SHP77 treated with DMSO at 0.1 percent for 48 hours (cell line): ENCODE measurements around the gene PLA2G4D.

Experiments used
- DNase-seq: peaks from one replicate; lab custom pipeline; 2025; lab: John Stamatoyannopoulos, UW

The PLA2G4D gene

GRCh38 chr15:42071717-42072116, 22.6 kb downstream of the PLA2G4D start:
- DNase-seq = no peak

DNA sequence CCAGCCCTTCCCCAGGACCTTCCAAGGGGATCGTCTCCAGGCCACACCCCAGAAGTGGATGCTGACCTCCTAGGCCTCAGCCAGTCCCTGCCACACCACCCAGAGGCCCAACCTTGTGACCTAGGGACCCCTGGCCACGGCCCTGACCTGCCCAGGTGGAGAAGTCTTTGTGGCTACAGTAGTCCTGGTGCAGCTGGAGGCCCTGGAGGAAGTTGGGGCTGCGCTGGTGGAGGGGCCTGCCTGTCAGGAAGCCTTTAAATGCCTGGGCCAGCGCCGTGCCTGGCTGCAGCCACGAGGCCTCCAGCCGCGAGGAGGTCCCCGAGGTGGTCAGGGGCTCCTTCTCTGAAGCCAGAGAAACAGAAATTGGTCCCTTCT, 23.4 kb downstream of the PLA2G4D start:
- DNase-seq = no peak

DNA sequence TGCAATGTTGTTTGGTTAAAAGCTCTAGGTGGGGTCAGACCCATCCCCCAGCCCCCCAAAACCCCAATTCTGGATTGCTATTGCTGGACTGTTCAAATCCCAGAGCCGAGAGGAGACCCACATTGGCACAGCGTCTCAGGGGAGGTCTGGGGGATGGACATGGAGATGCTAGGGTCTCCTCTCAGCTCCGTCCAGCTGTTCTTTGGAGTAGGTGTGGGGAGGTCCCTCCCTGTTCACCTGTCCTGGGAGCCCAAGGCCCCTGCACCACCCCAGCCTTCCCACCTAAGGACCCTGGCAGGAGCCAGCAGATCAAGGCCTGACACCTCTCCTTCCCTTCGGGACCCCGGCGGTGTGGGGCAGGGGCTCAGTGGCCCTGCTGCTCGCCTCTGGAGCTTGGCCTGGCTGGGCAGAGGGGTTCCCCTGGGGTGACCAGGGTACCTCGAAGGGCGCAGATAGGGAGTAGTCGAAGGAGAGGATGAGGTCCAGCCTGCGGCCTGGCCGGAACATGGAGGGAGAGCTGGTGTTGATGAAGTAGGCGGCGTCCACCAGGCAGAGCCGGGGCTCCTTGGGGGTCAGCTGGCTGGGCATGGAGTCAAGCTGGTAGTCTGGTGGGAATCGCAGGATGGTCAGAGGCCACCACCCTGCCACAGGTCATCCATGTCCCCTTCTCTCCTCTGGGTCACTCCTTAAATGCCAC, 23.9 kb downstream of the PLA2G4D start:
- no peak for DNase-seq

- no peak for DNase-seq
Measured at GRCh38 chr15:42069496-42070278, 24.7 kb downstream of the PLA2G4D start.

GRCh38 chr15:42069025-42069424, 25.3 kb downstream of the PLA2G4D start:
- DNase-seq = no peak

- DNase-seq = no peak
Measured at GRCh38 chr15:42068601-42069000, 25.8 kb downstream of the PLA2G4D start.

DNA sequence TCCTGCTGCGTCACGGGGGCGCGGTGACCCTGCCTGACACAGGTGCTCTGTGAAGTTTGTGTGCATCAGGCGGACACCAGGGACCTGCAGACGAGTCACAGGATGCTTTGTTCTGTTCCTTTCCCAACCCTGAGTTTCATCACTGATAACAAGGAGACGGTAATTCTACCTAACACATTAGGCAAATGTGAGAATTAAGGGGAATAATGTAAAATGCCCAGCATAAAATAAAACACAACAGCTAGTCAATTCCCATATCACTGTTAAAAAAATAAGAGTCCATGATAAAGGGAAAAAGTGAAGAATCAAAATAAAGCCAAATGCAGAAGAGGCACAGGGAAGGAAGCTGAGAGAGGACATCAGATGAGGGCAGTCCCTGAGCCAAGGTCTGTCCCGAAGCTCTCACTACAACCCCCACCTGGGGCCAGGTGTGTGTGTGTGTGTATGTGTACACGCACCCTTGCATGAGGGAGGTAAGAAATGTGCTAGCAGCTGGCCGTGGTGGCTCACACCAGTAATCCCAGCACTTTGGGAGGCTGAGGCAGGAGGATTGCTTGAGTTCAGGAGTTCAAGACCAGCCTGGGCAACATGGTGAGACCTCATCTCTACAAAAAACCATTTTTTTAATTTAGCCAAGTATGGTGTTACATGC, 27.5 kb downstream of the PLA2G4D start:
- no peak for DNase-seq

DNA sequence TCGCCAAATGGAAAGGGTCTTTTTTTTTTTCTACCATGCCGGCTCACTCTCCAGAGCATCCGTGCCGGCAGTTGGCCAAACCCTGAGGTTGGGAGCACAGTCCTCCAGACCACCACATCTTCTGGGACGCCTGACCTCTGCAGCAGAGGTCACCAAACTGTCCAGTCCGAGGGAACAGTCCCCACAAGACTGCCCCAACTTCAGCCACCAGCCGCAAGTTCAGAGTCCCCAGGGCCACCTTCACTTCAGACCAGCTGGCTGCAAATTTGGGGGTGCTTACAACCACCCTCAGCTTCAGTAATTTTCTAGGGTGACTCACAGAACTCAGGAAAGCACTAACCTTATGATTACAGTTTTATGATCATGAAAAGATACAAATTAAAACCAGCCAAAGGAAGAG, 28.9 kb downstream of the PLA2G4D start:
- no peak for DNase-seq

DNA sequence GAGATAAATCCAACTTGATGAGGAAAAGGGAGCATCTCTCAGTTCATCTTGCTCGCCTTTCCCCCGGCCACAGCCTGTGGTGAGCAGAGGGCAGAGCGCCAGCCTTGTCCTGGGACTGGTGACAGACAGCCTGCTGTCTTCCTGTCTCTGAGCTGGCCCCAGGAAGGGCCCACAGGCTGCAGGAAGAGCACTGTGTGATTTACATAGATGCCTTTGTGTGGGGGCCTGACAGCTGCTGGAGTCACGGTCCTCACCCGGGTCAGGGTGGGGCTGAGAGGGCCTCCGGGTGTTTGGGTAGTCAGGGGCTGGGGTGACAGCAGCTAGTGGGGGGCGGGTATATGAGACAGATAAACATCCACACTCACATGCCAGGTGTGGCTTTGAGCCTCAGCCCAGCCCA, 29.3 kb downstream of the PLA2G4D start:
- DNase-seq = no peak

GRCh38 chr15:42064271-42064670, 30.1 kb downstream of the PLA2G4D start:
- DNase-seq = no peak

- DNase-seq = no peak
Measured at GRCh38 chr15:42063122-42063848, 31.1 kb downstream of the PLA2G4D start.

GRCh38 chr15:42062284-42062806, 32.0 kb downstream of the PLA2G4D start:
- no peak for DNase-seq

GRCh38 chr15:42060797-42061196, 33.6 kb downstream of the PLA2G4D start:
- DNase-seq = no peak

- no peak for DNase-seq
Measured at GRCh38 chr15:42060477-42060763, 33.9 kb downstream of the PLA2G4D start.

DNA sequence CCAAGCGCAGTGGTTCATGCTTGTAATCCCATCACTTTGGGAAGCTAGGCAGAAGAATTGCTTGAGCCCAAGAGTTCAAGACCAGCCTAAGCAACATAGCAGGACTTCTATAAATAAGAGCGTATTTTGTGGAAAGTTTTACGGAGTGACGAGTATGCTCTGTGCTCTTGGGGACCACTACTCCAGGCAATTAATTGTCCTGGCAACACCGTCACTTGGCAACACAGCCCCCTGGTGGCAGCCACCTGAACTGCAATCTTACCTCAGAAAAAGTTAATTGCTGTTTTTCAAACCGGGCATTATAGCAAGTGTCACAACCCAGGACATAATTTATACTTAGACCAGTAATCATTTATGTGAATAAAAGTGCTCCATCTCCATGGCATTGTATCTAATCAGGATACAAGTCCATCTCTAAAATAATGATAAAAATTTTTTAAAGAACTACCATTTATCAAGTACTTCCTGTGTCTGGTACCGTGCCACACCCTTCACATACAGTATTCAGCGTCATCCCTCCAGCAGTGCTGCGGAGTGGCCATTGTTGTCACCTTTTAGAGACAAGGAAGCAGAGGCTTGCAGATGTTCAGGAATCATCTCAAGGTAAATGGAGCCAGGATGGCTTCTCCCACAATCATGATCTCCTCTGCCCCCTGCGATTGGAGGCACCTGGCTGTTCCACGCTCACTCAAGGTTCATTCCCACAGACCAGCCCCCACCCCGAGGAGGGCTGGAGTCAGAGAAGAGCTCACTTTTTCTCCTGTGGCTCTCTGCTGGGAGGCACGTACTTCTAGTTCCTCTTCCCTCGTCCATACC, 34.5 kb downstream of the PLA2G4D start:
- DNase-seq = peak; percentile 18

DNA sequence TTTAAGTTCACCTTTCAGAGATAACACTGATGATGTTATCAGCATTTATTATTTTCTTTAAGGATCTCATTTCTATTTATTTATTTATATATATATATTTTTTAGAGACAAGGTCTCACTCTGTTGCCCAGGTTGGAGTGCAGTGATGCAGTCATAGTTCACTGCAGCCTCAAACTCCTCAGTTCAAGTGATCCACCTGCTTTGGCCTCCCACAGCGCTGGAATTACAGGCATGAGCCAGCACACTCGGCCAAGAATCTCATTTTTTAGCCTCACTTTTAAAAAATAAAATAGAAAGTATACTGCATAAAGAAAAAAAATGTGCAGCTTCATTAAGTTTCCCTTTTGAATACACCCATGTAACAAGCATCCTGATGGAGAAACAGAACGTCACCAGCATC, 35.6 kb downstream of the PLA2G4D start:
- DNase-seq = no peak

GRCh38 chr15:42057799-42058646, 36.3 kb downstream of the PLA2G4D start:
- DNase-seq = no peak

GRCh38 chr15:42056934-42057798, 37.2 kb downstream of the PLA2G4D start:
- peak; percentile 44 for DNase-seq

GRCh38 chr15:42053914-42054313, 40.4 kb downstream of the PLA2G4D start:
- DNase-seq = no peak

GRCh38 chr15:42053010-42053409, 41.4 kb downstream of the PLA2G4D start:
- DNase-seq = no peak
